Measurements from ENCODE around the gene RANBP9.

DNA sequence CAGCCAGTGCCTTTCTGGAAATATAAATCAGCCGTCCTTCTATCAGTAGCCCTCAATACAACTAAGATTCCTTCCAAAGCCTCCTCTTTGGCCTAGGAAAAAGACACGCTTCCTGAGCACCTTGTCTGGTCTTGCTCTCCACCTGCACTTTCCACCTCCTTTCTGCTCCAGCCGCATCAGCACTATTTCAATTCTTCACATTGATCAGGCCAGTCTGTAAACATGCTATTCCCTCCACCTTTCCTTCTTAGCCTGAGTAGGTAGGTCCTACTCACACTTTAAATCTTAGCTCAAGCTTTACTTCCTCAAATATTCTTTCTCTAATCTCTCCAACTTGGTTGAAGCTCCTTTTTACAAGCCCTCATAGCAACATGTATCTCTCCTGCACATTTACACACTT is 11.4 kb downstream of the RANBP9 start:
- TF ChIP-seq, protein P1, sequence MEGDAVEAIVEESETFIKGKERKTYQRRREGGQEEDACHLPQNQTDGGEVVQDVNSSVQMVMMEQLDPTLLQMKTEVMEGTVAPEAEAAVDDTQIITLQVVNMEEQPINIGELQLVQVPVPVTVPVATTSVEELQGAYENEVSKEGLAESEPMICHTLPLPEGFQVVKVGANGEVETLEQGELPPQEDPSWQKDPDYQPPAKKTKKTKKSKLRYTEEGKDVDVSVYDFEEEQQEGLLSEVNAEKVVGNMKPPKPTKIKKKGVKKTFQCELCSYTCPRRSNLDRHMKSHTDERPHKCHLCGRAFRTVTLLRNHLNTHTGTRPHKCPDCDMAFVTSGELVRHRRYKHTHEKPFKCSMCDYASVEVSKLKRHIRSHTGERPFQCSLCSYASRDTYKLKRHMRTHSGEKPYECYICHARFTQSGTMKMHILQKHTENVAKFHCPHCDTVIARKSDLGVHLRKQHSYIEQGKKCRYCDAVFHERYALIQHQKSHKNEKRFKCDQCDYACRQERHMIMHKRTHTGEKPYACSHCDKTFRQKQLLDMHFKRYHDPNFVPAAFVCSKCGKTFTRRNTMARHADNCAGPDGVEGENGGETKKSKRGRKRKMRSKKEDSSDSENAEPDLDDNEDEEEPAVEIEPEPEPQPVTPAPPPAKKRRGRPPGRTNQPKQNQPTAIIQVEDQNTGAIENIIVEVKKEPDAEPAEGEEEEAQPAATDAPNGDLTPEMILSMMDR (IDR thresholded peaks at IDR 0.05 in 4 of 5, conservative IDR thresholded peaks at IDR 0.05 in 1 of 5), result no peak
- no peak for TF ChIP-seq POLR2A (IDR thresholded peaks at IDR 0.05)

Measured in gastrocnemius medialis (tissue), 4 donors.